DOHH2 (cell line): ENCODE measurements around the gene TGM6.
A peak's percentile ranks its signal among the peaks of the same experiment; 100 is the strongest.

ENCODE experiments used
- H3F3A ChIP-seq: fragments of 200-600 bp; sonication (generic), shearing (Covaris generic); 2 replicates; pipeline ENCODE4 v1.6.0; 2016; ENCODE audit warnings: antibody characterized with exemption, mild to moderate bottlenecking; ENCODE audit not compliant: control insufficient read depth, insufficient read depth
- H3K27ac ChIP-seq: fragments of 200-600 bp; sonication (generic); 2 replicates; pipeline ENCODE4 v1.5.1; 2014; ENCODE audit warnings: low read depth, mild to moderate bottlenecking, low read length, moderate library complexity
- H3K27me3 ChIP-seq: fragments of 200-600 bp; sonication (generic); 2 replicates; pipeline ENCODE4 v1.6.1; 2014; ENCODE audit warnings: mild to moderate bottlenecking, low read length, mixed read lengths; ENCODE audit not compliant: control insufficient read depth
- H3K36me3 ChIP-seq: fragments of 200-600 bp; sonication (generic); 2 replicates; pipeline ENCODE4 v1.6.1; 2014; ENCODE audit warnings: mild to moderate bottlenecking, low read length, moderate library complexity, mixed read lengths; ENCODE audit not compliant: control insufficient read depth
- H3K4me1 ChIP-seq: fragments of 200-600 bp; sonication (generic); 2 replicates; pipeline ENCODE4 v1.6.1; 2014; ENCODE audit warnings: mild to moderate bottlenecking, low read length, mixed read lengths; ENCODE audit not compliant: control insufficient read depth
- H3K4me2 ChIP-seq: fragments of 200-600 bp; sonication (generic); 2 replicates; pipeline ENCODE4 v1.6.0; 2014; ENCODE audit warnings: mild to moderate bottlenecking, low read length, moderate library complexity
- H3K4me3 ChIP-seq: fragments of 200-600 bp; sonication (generic); 2 replicates; pipeline ENCODE4 v1.5.1; 2014; ENCODE audit warnings: mild to moderate bottlenecking, low read length, mixed read lengths
- H3K79me2 ChIP-seq: fragments of 200-600 bp; sonication (generic); 2 replicates; pipeline ENCODE4 v1.6.1; 2014; ENCODE audit warnings: mild to moderate bottlenecking, low read length, mixed read lengths; ENCODE audit not compliant: control insufficient read depth
- H3K9me2 ChIP-seq: fragments of 200-600 bp; sonication (generic); replicated peaks from 2 replicates; pipeline ENCODE4 v1.6.1; 2014; ENCODE audit warnings: mild to moderate bottlenecking, low read length, mixed read lengths; ENCODE audit not compliant: control insufficient read depth
- H3K9me3 ChIP-seq: fragments of 200-600 bp; sonication (generic); 2 replicates; pipeline ENCODE4 v1.6.1; 2014; ENCODE audit warnings: antibody characterized with exemption, low read length, mixed read lengths; ENCODE audit not compliant: control insufficient read depth, insufficient read depth
- H4K20me1 ChIP-seq: fragments of 200-600 bp; sonication (generic); 2 replicates; pipeline ENCODE4 v1.6.0; 2014; ENCODE audit warnings: low read depth, mild to moderate bottlenecking, antibody characterized with exemption, low read length, moderate library complexity; ENCODE audit not compliant: control insufficient read depth, insufficient read depth
- EZH2phosphoT487 ChIP-seq: fragments of 200-600 bp; sonication (generic); IDR thresholded peaks from 2 replicates; pipeline ENCODE4 v1.6.1; 2017; ENCODE audit warnings: borderline replicate concordance, mild to moderate bottlenecking, antibody characterized with exemption, low read length, moderate library complexity, mixed read lengths
- TF ChIP-seq, protein P1 (sequence below): fragments of 200-600 bp; sonication (generic); IDR thresholded peaks from one replicate; pipeline ENCODE4 v1.5.1; 2014; ENCODE audit warnings: antibody characterized with exemption, mild to moderate bottlenecking, low read depth, low read length; ENCODE audit not compliant: poor library complexity, severe bottlenecking

Gene TGM6

DNA sequence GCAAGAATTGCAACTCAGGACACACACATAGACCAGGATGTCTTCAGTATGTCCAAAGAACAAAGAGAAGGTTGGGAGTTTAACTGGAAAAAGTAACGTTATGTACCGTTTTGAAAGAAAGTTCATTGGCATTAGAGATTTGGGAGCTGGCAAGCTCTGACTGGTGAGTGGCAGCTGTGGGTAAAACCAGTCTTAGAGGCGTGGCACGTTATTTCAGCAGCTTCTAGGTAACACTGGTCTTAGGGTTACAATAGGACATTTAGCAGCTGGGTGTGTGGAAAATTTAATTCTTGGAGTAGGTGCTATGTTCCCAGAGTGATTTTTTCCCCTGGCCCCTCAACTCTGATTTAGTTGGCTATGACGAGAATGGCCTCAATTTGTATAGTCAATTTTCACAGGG is 70.7 kb downstream of the TGM6 start:
- H3K36me3 ChIP-seq: no peaks in the 10 kb centered on the region
- no peaks in the 10 kb centered on the region for H3K9me2 ChIP-seq
- H3K27me3 ChIP-seq: peaks cover 22% of the 10 kb centered on the region
- no peaks in the 10 kb centered on the region for H3K79me2 ChIP-seq
- H3F3A ChIP-seq: peaks cover 8% of the 10 kb centered on the region
- H3K27ac ChIP-seq: no peak overlapping the region
- H3K4me3 ChIP-seq: no peak overlapping the region
- no peak overlapping the region for H3K4me2 ChIP-seq
- TF ChIP-seq, protein P1, sequence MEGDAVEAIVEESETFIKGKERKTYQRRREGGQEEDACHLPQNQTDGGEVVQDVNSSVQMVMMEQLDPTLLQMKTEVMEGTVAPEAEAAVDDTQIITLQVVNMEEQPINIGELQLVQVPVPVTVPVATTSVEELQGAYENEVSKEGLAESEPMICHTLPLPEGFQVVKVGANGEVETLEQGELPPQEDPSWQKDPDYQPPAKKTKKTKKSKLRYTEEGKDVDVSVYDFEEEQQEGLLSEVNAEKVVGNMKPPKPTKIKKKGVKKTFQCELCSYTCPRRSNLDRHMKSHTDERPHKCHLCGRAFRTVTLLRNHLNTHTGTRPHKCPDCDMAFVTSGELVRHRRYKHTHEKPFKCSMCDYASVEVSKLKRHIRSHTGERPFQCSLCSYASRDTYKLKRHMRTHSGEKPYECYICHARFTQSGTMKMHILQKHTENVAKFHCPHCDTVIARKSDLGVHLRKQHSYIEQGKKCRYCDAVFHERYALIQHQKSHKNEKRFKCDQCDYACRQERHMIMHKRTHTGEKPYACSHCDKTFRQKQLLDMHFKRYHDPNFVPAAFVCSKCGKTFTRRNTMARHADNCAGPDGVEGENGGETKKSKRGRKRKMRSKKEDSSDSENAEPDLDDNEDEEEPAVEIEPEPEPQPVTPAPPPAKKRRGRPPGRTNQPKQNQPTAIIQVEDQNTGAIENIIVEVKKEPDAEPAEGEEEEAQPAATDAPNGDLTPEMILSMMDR: no peak
- no peak for TF ChIP-seq EZH2phosphoT487
- H3K9me3 ChIP-seq: no peaks in the 10 kb centered on the region
- no peaks in the 10 kb centered on the region for H4K20me1 ChIP-seq
- no peaks in the 10 kb centered on the region for H3K4me1 ChIP-seq

DNA sequence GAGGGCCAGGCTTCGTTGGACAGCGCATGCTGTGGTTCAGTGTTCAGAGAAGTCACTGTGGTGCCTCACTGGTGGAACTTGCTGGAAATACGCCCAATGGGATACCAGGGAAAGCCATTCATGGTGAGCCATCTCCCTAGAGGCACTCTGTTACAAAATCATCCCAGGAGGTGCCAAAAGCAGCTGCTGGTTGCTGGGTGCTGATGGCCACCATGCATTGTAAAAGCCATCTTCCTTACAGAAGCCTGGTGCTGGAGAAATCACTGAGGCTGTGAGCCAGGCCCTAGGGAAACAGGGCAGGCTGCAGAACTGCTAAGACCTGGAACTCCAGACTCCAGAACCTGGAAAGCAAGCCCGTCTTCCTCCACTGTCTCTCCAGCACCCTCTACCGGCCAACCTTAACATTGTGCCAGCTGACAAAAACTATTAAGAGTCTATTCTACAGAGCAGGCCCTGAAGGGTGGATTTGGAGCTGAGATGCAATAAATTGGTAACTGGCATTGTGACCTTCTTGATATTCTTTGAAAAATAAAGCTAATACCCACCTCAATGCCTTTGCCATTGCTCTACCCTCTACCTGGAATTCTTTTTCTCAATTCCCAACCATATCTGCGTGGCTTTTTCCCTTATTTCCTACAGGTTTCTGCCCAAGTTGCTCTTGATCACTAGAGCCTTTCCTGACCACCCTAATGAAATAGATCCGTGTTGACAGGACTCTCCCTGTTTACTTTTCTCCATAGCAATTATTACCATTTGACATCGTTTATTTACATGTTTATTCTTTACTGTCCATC is 71.4 kb downstream of the TGM6 start:
- Histone ChIP-seq H3K27ac (no peak overlapping the region), H3K4me2 (no peak overlapping the region), H3K79me2 (no peaks in the 10 kb centered on the region), H3K4me3 (no peak overlapping the region), H3K9me2 (no peaks in the 10 kb centered on the region), H3K4me1 (no peaks in the 10 kb centered on the region), H3K9me3 (no peaks in the 10 kb centered on the region), H3K36me3 (no peaks in the 10 kb centered on the region), H3F3A (peaks cover 14% of the 10 kb centered on the region), H4K20me1 (no peaks in the 10 kb centered on the region), H3K27me3 (peaks cover 22% of the 10 kb centered on the region)
- TF ChIP-seq, protein P1: peak; percentile 83
- TF ChIP-seq EZH2phosphoT487: no peak

- Histone ChIP-seq H3K4me1 (0 out of 2 replicates have a peak, but pooled peaks cover 4% of the 10 kb centered on the region), H3F3A (peaks cover 30% of the 10 kb centered on the region), H3K9me3 (no peaks in the 10 kb centered on the region), H3K4me2 (no peak overlapping the region), H3K36me3 (peaks cover 7% of the 10 kb centered on the region), H3K4me3 (no peak overlapping the region), H3K9me2 (no peaks in the 10 kb centered on the region), H4K20me1 (no peaks in the 10 kb centered on the region), H3K79me2 (no peaks in the 10 kb centered on the region), H3K27ac (no peak overlapping the region), H3K27me3 (peaks cover 22% of the 10 kb centered on the region)
- TF ChIP-seq, protein P1: no peak
- TF ChIP-seq EZH2phosphoT487: no peak
Measured at GRCh38 chr20:2453792-2454191, 73.1 kb downstream of the TGM6 start.
